Measurements from ENCODE around the gene SMIM26.
A peak's percentile ranks its signal among the peaks of the same experiment; 100 is the strongest.

The SMIM26 gene

DNA sequence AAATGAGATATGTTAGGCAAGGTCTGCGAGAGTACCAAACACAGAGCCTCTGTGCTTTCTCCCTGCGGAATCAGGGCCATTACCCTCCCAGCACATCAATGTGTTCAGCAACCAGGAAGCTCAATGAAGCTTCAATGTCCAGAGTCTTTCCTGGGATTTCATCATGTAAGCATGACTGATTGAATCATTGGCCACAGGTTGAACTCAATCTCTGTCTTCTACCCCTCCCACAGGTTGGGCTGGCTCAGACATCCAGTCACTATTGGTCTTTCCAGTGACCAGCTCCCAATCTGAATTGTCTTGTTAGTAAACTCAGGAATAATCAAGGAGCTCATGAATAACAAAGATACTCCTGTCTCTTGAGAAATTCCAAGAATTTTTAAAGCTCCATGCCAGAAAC, 17.9 kb downstream of the SMIM26 start:
- DNase-seq, result peak; percentile 51 to 55 (median 53)

DNA sequence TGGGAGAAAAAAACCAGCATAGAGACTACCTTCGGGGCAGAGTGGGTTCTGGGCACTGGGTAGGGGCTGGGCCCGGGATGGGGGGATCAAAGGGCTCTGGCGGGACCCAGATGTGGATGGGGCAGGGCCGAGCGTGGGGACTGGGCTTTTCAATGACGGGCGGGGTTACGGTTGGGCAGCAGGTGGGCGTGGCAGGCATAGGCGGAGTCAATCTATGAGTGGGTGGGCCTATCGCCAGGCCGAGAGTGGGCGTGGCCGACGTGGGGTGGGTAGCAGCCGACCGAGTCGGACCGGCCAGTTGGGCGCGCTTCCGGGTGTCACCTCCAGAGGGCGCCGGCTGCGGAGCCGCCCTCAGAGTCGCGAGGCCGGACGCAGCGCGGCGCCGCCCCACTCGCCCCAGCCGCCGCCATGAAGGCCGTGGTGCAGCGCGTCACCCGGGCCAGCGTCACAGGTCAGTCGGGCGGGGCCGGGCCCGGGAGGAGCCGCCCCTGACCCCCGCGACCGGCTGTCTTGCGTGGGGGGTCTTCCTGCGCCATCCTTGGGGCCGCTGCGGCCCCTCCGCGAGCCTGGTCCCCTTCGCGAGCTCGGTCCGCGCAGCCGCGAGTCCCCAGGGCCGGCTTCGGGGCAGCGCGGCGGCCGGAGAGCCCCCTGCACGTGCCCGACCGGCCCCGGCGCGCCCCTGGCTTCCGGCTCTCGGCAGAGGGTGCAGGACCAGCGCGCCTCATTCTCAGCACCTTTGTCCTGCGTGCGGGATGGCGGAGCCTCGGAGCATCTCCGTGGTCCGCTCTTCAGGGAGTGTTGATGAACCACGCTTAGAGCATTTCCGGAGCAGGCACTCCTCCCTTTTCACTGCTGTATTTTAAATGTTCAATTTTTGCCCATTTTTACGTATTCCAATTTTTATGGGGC, 20.7 kb downstream of the SMIM26 start, which contains the start of gene DTD1:
Gene DTD1 (plus strand): TSS at position 390 of the 909 bp plus-strand sequence. CDS start 19 bp downstream, at position 409.
- peak; percentile 95 to 97 (median 97) for DNase-seq

DNA sequence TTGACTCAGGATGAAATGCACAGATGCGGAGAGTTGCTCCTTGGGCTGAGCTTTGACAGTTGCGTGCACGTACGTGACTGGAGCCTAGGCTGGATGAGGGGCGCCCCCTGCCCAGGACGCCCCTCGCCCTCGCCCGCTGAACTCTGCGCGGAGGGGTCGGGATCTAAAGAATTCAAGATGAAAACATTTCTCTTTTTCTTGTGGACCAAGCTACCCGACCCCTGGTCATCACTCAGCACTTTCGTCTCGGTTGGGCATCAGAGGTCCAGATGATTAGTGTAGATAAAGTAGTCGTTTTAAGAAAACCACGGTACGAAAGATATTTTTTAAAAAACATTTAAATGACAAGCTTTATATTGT, 21.3 kb downstream of the SMIM26 start:
- DNase-seq, result no peak

DNA sequence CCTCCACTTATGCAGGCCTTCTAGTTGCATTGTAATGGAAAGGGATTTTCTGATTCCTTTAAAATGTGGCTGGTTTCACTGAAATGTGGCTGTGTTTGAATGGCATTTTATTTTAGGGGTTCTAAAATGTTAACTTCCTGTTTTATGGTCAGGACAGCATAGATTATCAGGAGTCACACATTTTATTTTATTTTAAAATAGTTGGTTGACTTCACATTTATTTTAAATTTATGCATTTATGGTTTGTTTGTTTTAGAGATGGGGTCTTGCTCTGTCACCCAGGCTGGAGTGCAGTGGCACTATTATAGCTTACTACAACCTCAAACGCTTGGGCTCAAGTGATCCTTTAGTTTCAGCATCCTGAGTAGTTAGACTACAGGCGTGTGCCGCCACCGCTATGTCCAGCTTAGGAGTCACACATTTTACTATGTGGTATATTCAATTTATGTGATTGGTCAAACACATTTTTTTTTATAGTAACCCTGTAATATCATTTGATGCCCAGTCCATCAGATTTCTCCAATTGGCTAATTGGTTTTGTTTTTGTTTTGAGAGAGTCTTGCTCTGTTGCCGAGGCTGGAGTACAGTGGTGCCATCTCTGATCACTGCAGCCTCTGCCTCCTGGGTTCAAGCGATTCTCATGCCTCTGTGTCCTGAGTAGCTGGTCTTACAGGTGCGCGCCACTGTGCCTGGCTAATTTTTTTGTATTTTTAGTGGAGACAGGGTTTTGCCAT, 22.9 kb downstream of the SMIM26 start:
- no peak for DNase-seq

DNA sequence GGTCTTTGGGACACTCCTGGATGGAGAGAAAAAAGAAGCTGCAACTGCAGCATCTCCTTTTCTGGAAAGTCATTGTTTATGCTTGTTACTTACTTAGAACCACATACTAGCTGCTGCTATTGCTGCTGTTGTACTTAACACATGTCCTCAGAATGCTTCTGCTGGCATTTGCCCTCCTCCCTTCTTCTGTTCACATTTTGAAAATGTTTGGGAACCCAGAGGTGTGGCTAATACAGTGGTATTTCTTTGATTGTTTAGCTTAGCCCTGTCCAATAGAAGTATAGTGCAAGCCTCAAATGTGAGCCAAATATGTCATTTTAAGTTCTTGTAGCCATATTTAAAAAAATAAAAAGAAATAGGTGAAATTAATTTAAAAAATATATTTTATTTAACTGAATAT, 29.0 kb downstream of the SMIM26 start:
- DNase-seq, result no peak

- no peak for DNase-seq
These were observed 42.5 kb downstream of the SMIM26 start for GRCh38 chr20:18609741-18610140.

DNA sequence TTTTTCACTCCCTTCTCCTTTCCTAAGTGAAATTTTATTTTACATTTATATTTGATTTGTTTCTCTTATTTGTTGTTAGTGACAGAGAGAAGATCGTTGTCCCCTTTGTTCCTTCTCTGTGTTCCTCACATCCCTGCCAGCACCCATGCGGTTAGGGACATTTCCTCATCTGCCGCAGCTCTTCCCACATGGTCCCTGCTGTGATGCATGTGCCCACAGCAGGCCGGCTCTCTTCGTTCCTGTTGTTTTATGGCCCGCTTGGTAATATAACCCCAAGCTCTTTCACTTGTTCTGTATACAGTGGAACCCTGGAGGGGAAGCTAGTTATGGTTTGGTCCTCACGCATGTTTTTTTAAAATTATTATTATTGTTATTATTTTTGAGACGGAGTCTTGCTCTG, 44.3 kb downstream of the SMIM26 start:
- DNase-seq, result peak in 1 of 3 donors; percentile 8

DNA sequence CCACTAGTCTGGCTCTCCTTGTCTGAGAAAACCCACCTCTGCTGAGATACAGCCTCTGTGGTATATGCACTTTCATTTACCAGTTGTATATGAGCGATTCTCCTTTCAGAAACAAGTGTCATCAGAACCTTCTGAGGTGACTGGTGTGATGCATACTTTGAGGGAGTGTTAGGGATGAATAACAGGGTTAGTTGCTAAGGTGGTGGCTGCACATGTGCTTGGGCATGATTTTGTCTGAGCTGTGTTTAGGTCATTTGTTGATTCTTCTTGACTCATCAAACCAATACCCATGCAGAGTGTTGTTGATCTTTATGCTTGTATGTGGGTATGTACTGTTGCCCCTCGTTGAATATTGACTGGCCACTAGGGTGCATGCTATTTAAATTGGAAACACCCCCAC, 46.3 kb downstream of the SMIM26 start:
- no peak for DNase-seq

GRCh38 chr20:18614244-18614643, 47.0 kb downstream of the SMIM26 start:
- no peak for DNase-seq

DNA sequence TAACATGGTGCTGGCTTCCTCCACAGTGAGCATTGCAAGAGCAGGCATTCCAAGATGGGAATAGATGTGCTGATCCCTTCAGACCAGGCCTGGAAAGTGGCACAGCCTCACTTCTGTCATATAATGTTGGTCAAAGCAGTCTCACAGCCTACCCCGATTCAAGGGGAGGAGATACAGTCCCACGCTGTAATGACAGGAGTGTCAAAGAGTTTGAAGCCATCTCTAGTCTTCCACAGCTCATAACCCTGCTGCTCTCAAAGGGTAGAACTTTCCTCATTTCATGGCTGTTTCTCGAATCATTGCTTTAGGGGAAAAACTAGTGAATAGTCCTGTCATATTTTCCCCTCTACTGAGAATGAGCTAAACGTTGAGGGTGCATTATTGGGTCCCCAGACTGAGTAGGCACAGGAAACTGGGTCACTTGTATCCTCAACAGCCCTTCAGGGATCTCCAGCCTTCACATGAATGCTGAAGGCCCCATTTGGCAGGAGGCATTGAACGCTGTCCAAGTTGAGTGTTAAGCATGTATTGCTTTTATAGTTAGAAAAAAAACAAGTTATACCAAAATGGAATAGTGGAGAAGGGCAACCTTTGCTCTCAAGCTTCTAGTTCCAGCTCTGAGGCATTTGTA, 47.9 kb downstream of the SMIM26 start:
- no peak for DNase-seq
